Measurements from ENCODE around the gene EDC4.
"Not testable (repeated sequence)": the region's sequence is repeated elsewhere in the genome, so short reads cannot be mapped to it uniquely, and the experiment has no call there.

Gene EDC4

GRCh38 chr16:67847064-67847861, 25.6 kb upstream of the EDC4 start, which contains the start of gene CENPT:
CENPT (minus strand) TSS chr16:67847693; CDS start chr16:67833859, 13,834 bp downstream.
- DNase-seq, result peak in 1 of 2 experiments; percentile 66

- no peak for DNase-seq
These were observed 24.7 kb upstream of the EDC4 start for GRCh38 chr16:67848118-67848517.

GRCh38 chr16:67853670-67854069, 19.2 kb upstream of the EDC4 start:
- no peak for DNase-seq

GRCh38 chr16:67855789-67856188, 17.1 kb upstream of the EDC4 start:
- no peak for DNase-seq

- DNase-seq, result no peak
These were observed 15.8 kb upstream of the EDC4 start for GRCh38 chr16:67856927-67857546.

- peak in 1 of 2 experiments; percentile 23 for DNase-seq
These were observed 15.2 kb upstream of the EDC4 start for GRCh38 chr16:67857547-67858233.

GRCh38 chr16:67858500-67858899, 14.4 kb upstream of the EDC4 start:
- DNase-seq, result no peak

GRCh38 chr16:67860589-67861398, 12.1 kb upstream of the EDC4 start:
- no peak for DNase-seq

GRCh38 chr16:67861877-67862276, 11.0 kb upstream of the EDC4 start:
- DNase-seq, result no peak

GRCh38 chr16:67862623-67863583, 9.9 kb upstream of the EDC4 start:
- no peak for DNase-seq

GRCh38 chr16:67864044-67864443, 8.8 kb upstream of the EDC4 start:
- not testable (repeated sequence) for DNase-seq

- no peak for DNase-seq
These were observed 8.3 kb upstream of the EDC4 start for GRCh38 chr16:67864594-67864993.

GRCh38 chr16:67865318-67865717, 7.5 kb upstream of the EDC4 start:
- DNase-seq, result no peak

- DNase-seq, result no peak
These were observed 4.6 kb upstream of the EDC4 start for GRCh38 chr16:67868290-67868689.

GRCh38 chr16:67869653-67870052, 3.2 kb upstream of the EDC4 start:
- no peak for DNase-seq

- no peak for DNase-seq
These were observed 1.6 kb upstream of the EDC4 start for GRCh38 chr16:67871256-67871655.

GRCh38 chr16:67872131-67872630, 671 bp upstream of the EDC4 start:
- no peak for DNase-seq

GRCh38 chr16:67873435-67874370, 851 bp downstream of the EDC4 start:
- DNase-seq, result no peak

- no peak for DNase-seq
These were observed 1.5 kb downstream of the EDC4 start for GRCh38 chr16:67874372-67874771.

GRCh38 chr16:67877064-67877463, 4.2 kb downstream of the EDC4 start:
- no peak for DNase-seq

Measured in stimulated activated CD4-positive, alpha-beta T cell treated with anti-CD3 and anti-CD28 coated beads, Interleukin-4, amount 100 ng/mL, for 4 hours (primary cell).